Stomach (tissue), 4 donors: ENCODE results near the gene EFCC1.
"Not testable (repeated sequence)": the region's sequence is repeated elsewhere in the genome, so short reads cannot be mapped to it uniquely, and the experiment has no call there.

ENCODE experiments used
- CTCF ChIP-seq, 7 experiments: fragments of 450-650 bp in 4 of 7; fragments of 200-600 bp in 3 of 7; sonication (generic) in 3 of 7; IDR thresholded peaks; one replicate each; pipeline ENCODE4 v1.5.1; 2016 to 2019; ENCODE audit warnings: antibody characterized with exemption in 7 of 7, control low read depth in 2 of 7, mild to moderate bottlenecking in 1 of 7
- EP300 ChIP-seq: sonication (generic); formaldehyde crosslinking; IDR thresholded peaks from one replicate; pipeline ENCODE4 v1.6.1; 2017; ENCODE audit warnings: antibody characterized with exemption
- POLR2A ChIP-seq, 4 donors: fragments of 450-650 bp; IDR thresholded peaks; one replicate each; pipeline ENCODE4 v1.6.1; 2016; ENCODE audit warnings: antibody characterized with exemption in 4 of 4, control low read depth in 2 of 4, mild to moderate bottlenecking in 1 of 4, moderate library complexity in 1 of 4

- not testable (repeated sequence) for TF ChIP-seq CTCF (IDR thresholded peaks at IDR 0.05); POLR2A (IDR thresholded peaks at IDR 0.05); EP300
Observed at GRCh38 chr3:129069313-129070085, 68.4 kb downstream of the EFCC1 start.
